GM12873 (cell line): ENCODE data around the gene JAM3.

ENCODE experiments used
- TF ChIP-seq, protein P1 (sequence below): IDR thresholded peaks from 2 replicates; pipeline ENCODE4 v1.5.1; 2012; ENCODE audit warnings: low read depth, mild to moderate bottlenecking, moderate library complexity, low read length, control low read depth; ENCODE audit not compliant: insufficient read depth; ENCODE audit errors: missing control alignments

Gene JAM3

GRCh38 chr11:134145715-134146114 is 76.8 kb downstream of the JAM3 start:
- TF ChIP-seq, protein P1, sequence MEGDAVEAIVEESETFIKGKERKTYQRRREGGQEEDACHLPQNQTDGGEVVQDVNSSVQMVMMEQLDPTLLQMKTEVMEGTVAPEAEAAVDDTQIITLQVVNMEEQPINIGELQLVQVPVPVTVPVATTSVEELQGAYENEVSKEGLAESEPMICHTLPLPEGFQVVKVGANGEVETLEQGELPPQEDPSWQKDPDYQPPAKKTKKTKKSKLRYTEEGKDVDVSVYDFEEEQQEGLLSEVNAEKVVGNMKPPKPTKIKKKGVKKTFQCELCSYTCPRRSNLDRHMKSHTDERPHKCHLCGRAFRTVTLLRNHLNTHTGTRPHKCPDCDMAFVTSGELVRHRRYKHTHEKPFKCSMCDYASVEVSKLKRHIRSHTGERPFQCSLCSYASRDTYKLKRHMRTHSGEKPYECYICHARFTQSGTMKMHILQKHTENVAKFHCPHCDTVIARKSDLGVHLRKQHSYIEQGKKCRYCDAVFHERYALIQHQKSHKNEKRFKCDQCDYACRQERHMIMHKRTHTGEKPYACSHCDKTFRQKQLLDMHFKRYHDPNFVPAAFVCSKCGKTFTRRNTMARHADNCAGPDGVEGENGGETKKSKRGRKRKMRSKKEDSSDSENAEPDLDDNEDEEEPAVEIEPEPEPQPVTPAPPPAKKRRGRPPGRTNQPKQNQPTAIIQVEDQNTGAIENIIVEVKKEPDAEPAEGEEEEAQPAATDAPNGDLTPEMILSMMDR, result no peak

- TF ChIP-seq, protein P1, result no peak
Observed at GRCh38 chr11:134146598-134146997, 77.7 kb downstream of the JAM3 start.

DNA sequence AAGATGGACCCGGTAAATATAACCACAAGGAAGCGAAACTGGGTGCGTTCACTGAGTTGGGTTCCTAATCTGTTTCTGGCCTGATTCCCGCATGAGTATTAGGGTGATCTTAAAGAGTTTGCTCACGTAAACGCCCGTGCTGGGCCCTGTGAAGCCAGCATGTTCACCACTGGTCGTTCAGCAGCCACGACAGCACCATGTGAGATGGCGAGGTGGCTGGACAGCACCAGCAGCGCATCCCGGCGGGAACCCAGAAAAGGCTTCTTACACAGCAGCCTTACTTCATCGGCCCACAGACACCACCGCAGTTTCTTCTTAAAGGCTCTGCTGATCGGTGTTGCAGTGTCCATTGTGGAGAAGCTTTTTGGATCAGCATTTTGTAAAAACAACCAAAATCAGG is 80.5 kb downstream of the JAM3 start:
- TF ChIP-seq, protein P1, result no peak

- TF ChIP-seq, protein P1, result no peak
Observed at GRCh38 chr11:134150195-134150903, 81.5 kb downstream of the JAM3 start.

DNA sequence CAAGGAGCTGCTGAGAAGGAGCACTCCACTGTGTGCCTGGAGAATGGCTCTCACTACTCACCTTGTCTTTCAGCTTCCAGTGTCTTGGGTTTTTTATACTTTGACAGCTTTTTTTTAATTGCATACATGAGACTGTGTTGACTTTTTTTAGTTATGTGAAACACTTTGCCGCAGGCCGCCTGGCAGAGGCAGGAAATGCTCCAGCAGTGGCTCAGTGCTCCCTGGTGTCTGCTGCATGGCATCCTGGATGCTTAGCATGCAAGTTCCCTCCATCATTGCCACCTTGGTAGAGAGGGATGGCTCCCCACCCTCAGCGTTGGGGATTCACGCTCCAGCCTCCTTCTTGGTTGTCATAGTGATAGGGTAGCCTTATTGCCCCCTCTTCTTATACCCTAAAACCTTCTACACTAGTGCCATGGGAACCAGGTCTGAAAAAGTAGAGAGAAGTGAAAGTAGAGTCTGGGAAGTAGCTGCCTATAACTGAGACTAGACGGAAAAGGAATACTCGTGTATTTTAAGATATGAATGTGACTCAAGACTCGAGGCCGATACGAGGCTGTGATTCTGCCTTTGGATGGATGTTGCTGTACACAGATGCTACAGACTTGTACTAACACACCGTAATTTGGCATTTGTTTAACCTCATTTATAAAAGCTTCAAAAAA is 82.3 kb downstream of the JAM3 start:
- TF ChIP-seq, protein P1, result no peak

DNA sequence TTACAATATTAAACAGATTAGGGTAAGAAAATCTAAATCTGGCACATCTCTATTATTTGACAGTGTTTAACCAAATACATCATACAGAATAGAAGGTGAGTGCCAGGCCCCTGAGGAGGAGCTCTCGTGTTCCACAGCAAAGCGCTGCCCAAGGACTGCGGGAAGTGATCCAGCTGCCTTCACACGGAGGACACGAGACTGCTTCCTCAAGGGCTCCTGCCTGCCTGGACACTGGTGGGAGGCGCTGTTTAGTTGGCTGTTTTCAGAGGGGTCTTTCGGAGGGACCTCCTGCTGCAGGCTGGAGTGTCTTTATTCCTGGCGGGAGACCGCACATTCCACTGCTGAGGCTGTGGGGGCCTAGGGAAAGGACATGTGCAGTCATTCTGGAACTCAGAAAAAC is 83.8 kb downstream of the JAM3 start:
- TF ChIP-seq, protein P1, result no peak

DNA sequence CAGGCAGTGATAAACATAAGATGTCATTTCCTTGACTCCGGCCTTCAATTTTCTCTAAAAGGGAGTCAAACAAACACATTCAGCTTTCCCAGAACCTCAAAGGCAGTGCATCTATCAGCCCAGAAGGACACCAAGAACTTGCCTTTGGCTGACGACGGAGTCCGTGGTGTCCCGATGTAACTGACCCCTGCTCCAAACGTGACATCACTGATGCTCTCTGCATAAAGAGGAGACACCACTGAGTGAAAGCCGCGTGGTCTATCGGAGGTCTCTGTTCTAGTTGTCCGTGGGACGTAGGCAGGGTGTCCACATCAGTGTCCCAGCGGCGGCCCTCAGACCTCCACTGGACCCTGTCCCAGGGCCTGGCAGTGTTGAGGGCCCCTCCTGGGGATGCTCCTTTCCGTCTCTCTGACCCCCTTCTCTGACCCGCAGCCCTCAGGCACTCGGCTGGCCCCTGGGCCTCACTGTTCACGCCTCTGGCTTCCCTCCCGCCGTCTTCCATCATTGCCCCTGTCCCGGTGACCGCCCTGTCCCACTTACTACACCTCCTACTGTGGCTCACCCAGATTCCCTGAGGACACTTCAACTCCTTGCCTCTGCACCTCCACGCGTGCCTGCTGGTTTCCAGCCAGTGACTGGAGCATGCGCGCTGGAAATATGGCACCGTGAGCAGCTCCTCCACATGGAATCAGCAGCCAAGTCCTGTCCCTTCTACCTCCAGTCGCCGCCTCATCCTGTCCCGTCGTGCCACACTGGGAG is 84.5 kb downstream of the JAM3 start:
- TF ChIP-seq, protein P1, result no peak
